ENCODE results near the gene VRK3.

DNA sequence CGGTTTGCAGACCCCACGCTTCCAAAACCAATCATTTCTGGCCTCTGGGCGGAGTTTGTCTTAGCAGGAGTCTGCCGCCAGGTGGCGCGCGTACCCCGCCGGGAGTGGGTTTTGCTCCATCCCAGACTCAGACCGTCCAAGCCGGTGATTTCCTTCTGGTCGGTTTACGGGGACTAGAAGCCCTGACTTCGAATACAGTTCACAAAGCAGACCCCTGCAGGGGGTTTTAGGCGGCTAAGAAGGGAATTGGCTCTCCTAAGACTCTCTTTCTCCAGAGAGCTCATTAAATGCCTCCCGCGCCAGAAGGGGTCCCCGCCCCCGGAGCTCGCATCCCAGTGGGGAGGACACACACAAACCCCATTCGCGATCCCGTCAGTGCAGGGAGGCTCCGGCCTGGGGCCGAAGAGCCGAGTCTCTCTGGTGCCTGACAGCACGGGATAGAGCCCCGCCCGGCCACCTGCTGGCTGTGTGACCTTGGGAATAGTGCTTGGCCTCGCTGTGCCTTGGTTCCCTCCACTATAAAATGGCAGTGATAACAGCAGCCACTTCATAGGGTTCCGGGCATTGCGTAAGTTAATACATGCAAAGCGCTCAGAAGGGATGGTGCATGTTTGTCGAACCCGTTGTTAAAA, 87.3 kb downstream of the VRK3 start:
- TF ChIP-seq, protein P1, sequence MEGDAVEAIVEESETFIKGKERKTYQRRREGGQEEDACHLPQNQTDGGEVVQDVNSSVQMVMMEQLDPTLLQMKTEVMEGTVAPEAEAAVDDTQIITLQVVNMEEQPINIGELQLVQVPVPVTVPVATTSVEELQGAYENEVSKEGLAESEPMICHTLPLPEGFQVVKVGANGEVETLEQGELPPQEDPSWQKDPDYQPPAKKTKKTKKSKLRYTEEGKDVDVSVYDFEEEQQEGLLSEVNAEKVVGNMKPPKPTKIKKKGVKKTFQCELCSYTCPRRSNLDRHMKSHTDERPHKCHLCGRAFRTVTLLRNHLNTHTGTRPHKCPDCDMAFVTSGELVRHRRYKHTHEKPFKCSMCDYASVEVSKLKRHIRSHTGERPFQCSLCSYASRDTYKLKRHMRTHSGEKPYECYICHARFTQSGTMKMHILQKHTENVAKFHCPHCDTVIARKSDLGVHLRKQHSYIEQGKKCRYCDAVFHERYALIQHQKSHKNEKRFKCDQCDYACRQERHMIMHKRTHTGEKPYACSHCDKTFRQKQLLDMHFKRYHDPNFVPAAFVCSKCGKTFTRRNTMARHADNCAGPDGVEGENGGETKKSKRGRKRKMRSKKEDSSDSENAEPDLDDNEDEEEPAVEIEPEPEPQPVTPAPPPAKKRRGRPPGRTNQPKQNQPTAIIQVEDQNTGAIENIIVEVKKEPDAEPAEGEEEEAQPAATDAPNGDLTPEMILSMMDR (conservative IDR thresholded peaks at IDR 0.05; ENCODE audit: low read depth, low read length), result peak; percentile 96
- TF ChIP-seq EZH2 (IDR thresholded peaks at IDR 0.05; ENCODE audit: borderline replicate concordance, low read depth, low read length, poor library complexity, severe bottlenecking), result no peak

Measured in A673 (cell line).